HepG2 (cell line): ENCODE data around the gene NFKBIL1. TPM values are rescaled to one million over a fixed set of nuclear protein-coding genes. Genes with fewer than 3 reads are reported as not detected.
A peak's percentile ranks its signal among the peaks of the same experiment; 100 is the strongest.

Experiments used
- CSRNP1 ChIP-seq: sonication (generic); formaldehyde crosslinking; IDR thresholded peaks from 2 replicates; pipeline ENCODE4 v1.8.1; 2023; ENCODE audit warnings: mild to moderate bottlenecking, missing genetic modification reagents
- DNMT3B ChIP-seq: conservative IDR thresholded peaks from 2 replicates; pipeline ENCODE4 v1.6.1; 2016; ENCODE audit warnings: missing biosample characterization, control low read depth
- FOXO1 ChIP-seq: sonication (generic); formaldehyde crosslinking; IDR thresholded peaks from 2 replicates; pipeline ENCODE4 v1.4.0; 2020; ENCODE audit warnings: missing genetic modification reagents
- HIVEP1 ChIP-seq: sonication (generic); formaldehyde crosslinking; IDR thresholded peaks from 2 replicates; pipeline ENCODE4 v1.4.0; 2020; ENCODE audit warnings: mild to moderate bottlenecking, missing genetic modification reagents
- KDM1A ChIP-seq: IDR thresholded peaks from 2 replicates; pipeline ENCODE4 v1.6.1; 2016; ENCODE audit warnings: missing compliant biosample characterization
- PHF5A ChIP-seq: IDR thresholded peaks from one replicate; pipeline ENCODE4 v1.6.1; 2018; ENCODE audit warnings: low read depth, missing genetic modification reagents; ENCODE audit not compliant: unreplicated experiment
- TOPORS ChIP-seq: sonication (generic); formaldehyde crosslinking; IDR thresholded peaks from 2 replicates; pipeline ENCODE4 v1.8.0; 2023; ENCODE audit warnings: mild to moderate bottlenecking, missing genetic modification reagents
- ZNF136 ChIP-seq: sonication (generic); formaldehyde crosslinking; IDR thresholded peaks from 2 replicates; pipeline ENCODE4 v1.8.1; 2022; ENCODE audit warnings: low read depth, mild to moderate bottlenecking, moderate library complexity, missing genetic modification reagents
- ZNF780A ChIP-seq: sonication (generic); formaldehyde crosslinking; IDR thresholded peaks from 2 replicates; pipeline ENCODE4 v1.8.0; 2022; ENCODE audit warnings: mild to moderate bottlenecking, missing genetic modification reagents, moderate library complexity
- ZNF816 ChIP-seq: sonication (generic); formaldehyde crosslinking; IDR thresholded peaks from 2 replicates; pipeline ENCODE4 v1.8.0; 2022; ENCODE audit warnings: missing genetic modification reagents, mild to moderate bottlenecking, borderline replicate concordance
- polyA plus RNA-seq, 8 experiments: library from polyadenylated mRNA; depleted of rRNA in 3 of 8; stranded (reverse) in 7 of 8; unstranded in 1 of 8; fragments of >200 nt; fragmentation: Illumina TruSeq in 4 of 8; extraction: Trizol in 4 of 8; gene quantifications; 2 replicates each; pipeline versions ENCODE4 v1.2.1 to v1.2.3, GENCODE V29; 2011 to 2016; ENCODE audit warnings: low read depth in 4 of 8, missing spikeins in 1 of 8, mixed read lengths in 1 of 8; ENCODE audit not compliant: insufficient read depth in 1 of 8
- total RNA-seq, 5 experiments: library from RNA; depleted of rRNA; stranded (reverse); fragments of >200 nt; fragmentation: Illumina TruSeq; extraction: Trizol; gene quantifications; 2 replicates each; pipeline ENCODE4 v1.2.3, GENCODE V29; 2016; ENCODE audit warnings: low read depth in 1 of 5
- TF ChIP-seq, protein P1 (sequence below): IDR thresholded peaks from 2 replicates; pipeline ENCODE4 v1.6.1; 2016; ENCODE audit warnings: mild to moderate bottlenecking, missing biosample characterization, missing genetic modification reagents
- TF ChIP-seq, protein P2 (sequence below): sonication (generic); formaldehyde crosslinking; conservative IDR thresholded peaks from 2 replicates; pipeline ENCODE4 v1.8.0; 2022; ENCODE audit warnings: missing genetic modification reagents
- TF ChIP-seq, protein P3 (sequence below), 2 experiments: IDR thresholded peaks; 2 replicates each; pipeline ENCODE4 v1.6.1; 2011 to 2012; ENCODE audit warnings: low read length in 2 of 2, borderline replicate concordance in 1 of 2, low read depth in 1 of 2, mild to moderate bottlenecking in 1 of 2, moderate library complexity in 1 of 2
- TF ChIP-seq, protein P4 (sequence below), 2 experiments: sonication (generic) in 1 of 2; formaldehyde crosslinking in 1 of 2; IDR thresholded peaks; 2 replicates each; pipeline versions ENCODE4 v1.4.0 to v1.6.1; 2018 to 2020; ENCODE audit warnings: missing genetic modification reagents in 2 of 2, borderline replicate concordance in 1 of 2, low read depth in 1 of 2, mild to moderate bottlenecking in 1 of 2, missing biosample characterization in 1 of 2
- TF ChIP-seq, protein P5 (sequence below): sonication (generic); formaldehyde crosslinking; IDR thresholded peaks from 2 replicates; pipeline ENCODE4 v1.4.0; 2020; ENCODE audit warnings: missing genetic modification reagents

NFKBIL1 gene
- total and polyA plus RNA-seq, 2 of the 13 experiments (the other 11 are each of a cell fraction or from before 2014, with no cell fraction given), result 9.7 to 19.5 TPM

DNA sequence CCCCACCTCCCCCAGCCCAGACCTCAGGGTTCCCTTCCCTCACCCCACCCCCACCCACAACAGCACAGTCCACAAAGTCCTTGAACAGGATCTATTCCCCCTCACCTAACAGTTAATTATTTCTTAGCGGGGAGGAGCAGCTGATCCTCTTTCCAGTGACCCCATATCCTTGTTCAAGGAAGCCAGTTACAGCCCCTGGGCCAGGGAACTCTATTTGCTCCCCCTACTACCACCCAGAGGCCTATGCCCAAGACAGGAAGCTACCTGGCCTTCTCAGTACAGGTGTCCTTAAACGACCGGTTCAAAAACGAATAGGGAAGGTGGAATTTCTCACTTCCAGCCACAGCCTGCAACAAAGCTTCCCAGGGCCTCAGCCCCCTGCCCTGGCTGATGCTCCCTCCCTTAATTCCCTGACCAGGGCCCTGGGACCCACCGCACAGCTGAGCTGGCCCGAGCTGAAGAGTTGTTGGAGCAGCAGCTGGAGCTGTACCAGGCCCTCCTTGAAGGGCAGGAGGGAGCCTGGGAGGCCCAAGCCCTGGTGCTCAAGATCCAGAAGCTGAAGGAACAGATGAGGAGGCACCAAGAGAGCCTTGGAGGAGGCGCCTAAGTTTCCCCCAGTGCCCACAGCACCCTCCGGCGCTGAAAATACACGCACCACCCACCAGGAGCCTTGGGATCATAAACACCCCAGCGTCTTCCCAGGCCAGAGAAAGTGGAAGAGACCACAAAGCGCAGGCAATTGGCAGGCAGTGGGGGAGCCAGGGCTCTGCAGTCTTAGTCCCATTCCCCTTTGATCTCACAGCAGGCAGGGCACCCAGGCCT is 17.9 kb upstream of the NFKBIL1 start (continued):
- TF ChIP-seq, protein P1, sequence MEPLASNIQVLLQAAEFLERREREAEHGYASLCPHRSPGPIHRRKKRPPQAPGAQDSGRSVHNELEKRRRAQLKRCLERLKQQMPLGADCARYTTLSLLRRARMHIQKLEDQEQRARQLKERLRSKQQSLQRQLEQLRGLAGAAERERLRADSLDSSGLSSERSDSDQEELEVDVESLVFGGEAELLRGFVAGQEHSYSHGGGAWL (CRISPR knock-in tag), result no peak
- no peak for TF ChIP-seq KDM1A (CRISPR knock-in tag)
- TF ChIP-seq TOPORS (CRISPR knock-in tag), result no peak
- 0 out of 2 replicates have a peak, but pooled peaks have one; percentile 7 for TF ChIP-seq HIVEP1 (CRISPR knock-in tag)
- TF ChIP-seq CSRNP1 (CRISPR knock-in tag), result 0 out of 2 replicates have a peak, but pooled peaks have one; percentile 31
- TF ChIP-seq, protein P2, sequence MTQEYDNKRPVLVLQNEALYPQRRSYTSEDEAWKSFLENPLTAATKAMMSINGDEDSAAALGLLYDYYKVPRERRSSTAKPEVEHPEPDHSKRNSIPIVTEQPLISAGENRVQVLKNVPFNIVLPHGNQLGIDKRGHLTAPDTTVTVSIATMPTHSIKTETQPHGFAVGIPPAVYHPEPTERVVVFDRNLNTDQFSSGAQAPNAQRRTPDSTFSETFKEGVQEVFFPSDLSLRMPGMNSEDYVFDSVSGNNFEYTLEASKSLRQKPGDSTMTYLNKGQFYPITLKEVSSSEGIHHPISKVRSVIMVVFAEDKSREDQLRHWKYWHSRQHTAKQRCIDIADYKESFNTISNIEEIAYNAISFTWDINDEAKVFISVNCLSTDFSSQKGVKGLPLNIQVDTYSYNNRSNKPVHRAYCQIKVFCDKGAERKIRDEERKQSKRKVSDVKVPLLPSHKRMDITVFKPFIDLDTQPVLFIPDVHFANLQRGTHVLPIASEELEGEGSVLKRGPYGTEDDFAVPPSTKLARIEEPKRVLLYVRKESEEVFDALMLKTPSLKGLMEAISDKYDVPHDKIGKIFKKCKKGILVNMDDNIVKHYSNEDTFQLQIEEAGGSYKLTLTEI (CRISPR knock-in tag), result no peak
- no peak for TF ChIP-seq ZNF136 (CRISPR knock-in tag)
- no peak for TF ChIP-seq DNMT3B (CRISPR knock-in tag)
- TF ChIP-seq ZNF816, result peak; percentile 36; the same call in 1 of the 2 replicates
- TF ChIP-seq, protein P3, sequence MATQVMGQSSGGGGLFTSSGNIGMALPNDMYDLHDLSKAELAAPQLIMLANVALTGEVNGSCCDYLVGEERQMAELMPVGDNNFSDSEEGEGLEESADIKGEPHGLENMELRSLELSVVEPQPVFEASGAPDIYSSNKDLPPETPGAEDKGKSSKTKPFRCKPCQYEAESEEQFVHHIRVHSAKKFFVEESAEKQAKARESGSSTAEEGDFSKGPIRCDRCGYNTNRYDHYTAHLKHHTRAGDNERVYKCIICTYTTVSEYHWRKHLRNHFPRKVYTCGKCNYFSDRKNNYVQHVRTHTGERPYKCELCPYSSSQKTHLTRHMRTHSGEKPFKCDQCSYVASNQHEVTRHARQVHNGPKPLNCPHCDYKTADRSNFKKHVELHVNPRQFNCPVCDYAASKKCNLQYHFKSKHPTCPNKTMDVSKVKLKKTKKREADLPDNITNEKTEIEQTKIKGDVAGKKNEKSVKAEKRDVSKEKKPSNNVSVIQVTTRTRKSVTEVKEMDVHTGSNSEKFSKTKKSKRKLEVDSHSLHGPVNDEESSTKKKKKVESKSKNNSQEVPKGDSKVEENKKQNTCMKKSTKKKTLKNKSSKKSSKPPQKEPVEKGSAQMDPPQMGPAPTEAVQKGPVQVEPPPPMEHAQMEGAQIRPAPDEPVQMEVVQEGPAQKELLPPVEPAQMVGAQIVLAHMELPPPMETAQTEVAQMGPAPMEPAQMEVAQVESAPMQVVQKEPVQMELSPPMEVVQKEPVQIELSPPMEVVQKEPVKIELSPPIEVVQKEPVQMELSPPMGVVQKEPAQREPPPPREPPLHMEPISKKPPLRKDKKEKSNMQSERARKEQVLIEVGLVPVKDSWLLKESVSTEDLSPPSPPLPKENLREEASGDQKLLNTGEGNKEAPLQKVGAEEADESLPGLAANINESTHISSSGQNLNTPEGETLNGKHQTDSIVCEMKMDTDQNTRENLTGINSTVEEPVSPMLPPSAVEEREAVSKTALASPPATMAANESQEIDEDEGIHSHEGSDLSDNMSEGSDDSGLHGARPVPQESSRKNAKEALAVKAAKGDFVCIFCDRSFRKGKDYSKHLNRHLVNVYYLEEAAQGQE (IDR thresholded peaks at IDR 0.05; ENCODE audit: borderline replicate concordance in 1 of 2, low read depth in 1 of 2, low read length in 2 of 2), result no peak
- no peak for TF ChIP-seq ZNF780A
- no peak for TF ChIP-seq FOXO1 (CRISPR knock-in tag)
- TF ChIP-seq PHF5A (CRISPR knock-in tag), result peak; percentile 68
- TF ChIP-seq, protein P4, sequence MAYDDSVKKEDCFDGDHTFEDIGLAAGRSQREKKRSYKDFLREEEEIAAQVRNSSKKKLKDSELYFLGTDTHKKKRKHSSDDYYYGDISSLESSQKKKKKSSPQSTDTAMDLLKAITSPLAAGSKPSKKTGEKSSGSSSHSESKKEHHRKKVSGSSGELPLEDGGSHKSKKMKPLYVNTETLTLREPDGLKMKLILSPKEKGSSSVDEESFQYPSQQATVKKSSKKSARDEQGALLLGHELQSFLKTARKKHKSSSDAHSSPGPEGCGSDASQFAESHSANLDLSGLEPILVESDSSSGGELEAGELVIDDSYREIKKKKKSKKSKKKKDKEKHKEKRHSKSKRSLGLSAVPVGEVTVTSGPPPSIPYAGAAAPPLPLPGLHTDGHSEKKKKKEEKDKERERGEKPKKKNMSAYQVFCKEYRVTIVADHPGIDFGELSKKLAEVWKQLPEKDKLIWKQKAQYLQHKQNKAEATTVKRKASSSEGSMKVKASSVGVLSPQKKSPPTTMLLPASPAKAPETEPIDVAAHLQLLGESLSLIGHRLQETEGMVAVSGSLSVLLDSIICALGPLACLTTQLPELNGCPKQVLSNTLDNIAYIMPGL (CRISPR knock-in tag; IDR thresholded peaks at IDR 0.05; ENCODE audit: borderline replicate concordance in 1 of 2, low read depth in 1 of 2), result 0 out of 4 replicates have a peak, but pooled peaks of 1 of the 2 experiments have one; percentile 12
- TF ChIP-seq, protein P5, sequence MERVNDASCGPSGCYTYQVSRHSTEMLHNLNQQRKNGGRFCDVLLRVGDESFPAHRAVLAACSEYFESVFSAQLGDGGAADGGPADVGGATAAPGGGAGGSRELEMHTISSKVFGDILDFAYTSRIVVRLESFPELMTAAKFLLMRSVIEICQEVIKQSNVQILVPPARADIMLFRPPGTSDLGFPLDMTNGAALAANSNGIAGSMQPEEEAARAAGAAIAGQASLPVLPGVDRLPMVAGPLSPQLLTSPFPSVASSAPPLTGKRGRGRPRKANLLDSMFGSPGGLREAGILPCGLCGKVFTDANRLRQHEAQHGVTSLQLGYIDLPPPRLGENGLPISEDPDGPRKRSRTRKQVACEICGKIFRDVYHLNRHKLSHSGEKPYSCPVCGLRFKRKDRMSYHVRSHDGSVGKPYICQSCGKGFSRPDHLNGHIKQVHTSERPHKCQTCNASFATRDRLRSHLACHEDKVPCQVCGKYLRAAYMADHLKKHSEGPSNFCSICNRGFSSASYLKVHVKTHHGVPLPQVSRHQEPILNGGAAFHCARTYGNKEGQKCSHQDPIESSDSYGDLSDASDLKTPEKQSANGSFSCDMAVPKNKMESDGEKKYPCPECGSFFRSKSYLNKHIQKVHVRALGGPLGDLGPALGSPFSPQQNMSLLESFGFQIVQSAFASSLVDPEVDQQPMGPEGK, result peak; percentile 50
